ENCODE results near the gene GPRASP2.
"Not testable (repeated sequence)": the region's sequence is repeated elsewhere in the genome, so short reads cannot be mapped to it uniquely, and the experiment has no call there.

Gene GPRASP2

GRCh38 chrX:102712216-102712966, at the start of gene GPRASP2:
TSS of gene GPRASP2 (plus strand) at chrX:102712448. CDS start at chrX:102714870, 2,422 bp downstream.
- Histone ChIP-seq H3K27me3 (ENCODE audit: control insufficient read depth in 1 of 2, insufficient read depth in 2 of 2, low read length in 2 of 2) (no peaks in the 10 kb centered on the region), H3K9me3 (ENCODE audit: control insufficient read depth in 1 of 2, low read length in 2 of 2) (no peaks in the 10 kb centered on the region), H3K27ac (ENCODE audit: low read depth, low read length) (no peak within 1 kb of the TSS), H3K4me3 (ENCODE audit: low read depth in 1 of 2, low read length in 2 of 2) (peak within 1 kb of the TSS; percentile 64 to 73), H3K9ac (ENCODE audit: low read depth in 1 of 2, low read length in 2 of 2) (peak within 1 kb of the TSS; percentile 39 to 51), H3K36me3 (ENCODE audit: control insufficient read depth in 1 of 2, insufficient read depth in 2 of 2, low read length in 2 of 2) (no peaks in the 10 kb centered on the region), H3K4me1 (ENCODE audit: control insufficient read depth in 1 of 2, insufficient read depth in 2 of 2, low read length in 2 of 2) (peaks cover 0 to 3% of the 10 kb centered on the region in 2 donors)

GRCh38 chrX:102663820-102664219, 48.4 kb upstream of the GPRASP2 start:
- not testable (repeated sequence) for H3K9ac ChIP-seq (ENCODE audit: low read depth in 1 of 2, low read length in 2 of 2); H3K4me3 ChIP-seq (ENCODE audit: low read depth in 1 of 2, low read length in 2 of 2); H3K27me3 ChIP-seq (ENCODE audit: control insufficient read depth in 1 of 2, insufficient read depth in 2 of 2, low read length in 2 of 2); H3K27ac ChIP-seq (ENCODE audit: low read depth, low read length); H3K9me3 ChIP-seq (ENCODE audit: control insufficient read depth in 1 of 2, low read length in 2 of 2); H3K4me1 ChIP-seq (ENCODE audit: control insufficient read depth in 1 of 2, insufficient read depth in 2 of 2, low read length in 2 of 2); H3K36me3 ChIP-seq (ENCODE audit: control insufficient read depth in 1 of 2, insufficient read depth in 2 of 2, low read length in 2 of 2)

- H3K27me3 ChIP-seq (ENCODE audit: control insufficient read depth in 1 of 2, insufficient read depth in 2 of 2, low read length in 2 of 2); H3K4me1 ChIP-seq (ENCODE audit: control insufficient read depth in 1 of 2, insufficient read depth in 2 of 2, low read length in 2 of 2); H3K9ac ChIP-seq (ENCODE audit: low read depth in 1 of 2, low read length in 2 of 2); H3K4me3 ChIP-seq (ENCODE audit: low read depth in 1 of 2, low read length in 2 of 2); H3K9me3 ChIP-seq (ENCODE audit: control insufficient read depth in 1 of 2, low read length in 2 of 2); H3K27ac ChIP-seq (ENCODE audit: low read depth, low read length); H3K36me3 ChIP-seq (ENCODE audit: control insufficient read depth in 1 of 2, insufficient read depth in 2 of 2, low read length in 2 of 2): not testable (repeated sequence)
These were observed 45.2 kb upstream of the GPRASP2 start for GRCh38 chrX:102667034-102667433.

GRCh38 chrX:102669526-102669925, 42.7 kb upstream of the GPRASP2 start:
- Histone ChIP-seq H3K27me3 (ENCODE audit: control insufficient read depth in 1 of 2, insufficient read depth in 2 of 2, low read length in 2 of 2) (no peaks in the 10 kb centered on the region), H3K36me3 (ENCODE audit: control insufficient read depth in 1 of 2, insufficient read depth in 2 of 2, low read length in 2 of 2) (no peaks in the 10 kb centered on the region), H3K4me3 (ENCODE audit: low read depth in 1 of 2, low read length in 2 of 2) (no peak overlapping the region), H3K4me1 (ENCODE audit: control insufficient read depth in 1 of 2, insufficient read depth in 2 of 2, low read length in 2 of 2) (no peaks in the 10 kb centered on the region), H3K27ac (ENCODE audit: low read depth, low read length) (no peak overlapping the region), H3K9ac (ENCODE audit: low read depth in 1 of 2, low read length in 2 of 2) (no peak overlapping the region), H3K9me3 (ENCODE audit: control insufficient read depth in 1 of 2, low read length in 2 of 2) (no peaks in the 10 kb centered on the region)

GRCh38 chrX:102672856-102673255, 39.4 kb upstream of the GPRASP2 start:
- no peaks in the 10 kb centered on the region for H3K36me3 ChIP-seq (ENCODE audit: control insufficient read depth in 1 of 2, insufficient read depth in 2 of 2, low read length in 2 of 2)
- H3K4me1 ChIP-seq (ENCODE audit: control insufficient read depth in 1 of 2, insufficient read depth in 2 of 2, low read length in 2 of 2): no peaks in the 10 kb centered on the region
- no peaks in the 10 kb centered on the region for H3K9me3 ChIP-seq (ENCODE audit: control insufficient read depth in 1 of 2, low read length in 2 of 2)
- no peaks in the 10 kb centered on the region for H3K27me3 ChIP-seq (ENCODE audit: control insufficient read depth in 1 of 2, insufficient read depth in 2 of 2, low read length in 2 of 2)
- no peak overlapping the region for H3K27ac ChIP-seq (ENCODE audit: low read depth, low read length)
- no peak overlapping the region for H3K4me3 ChIP-seq (ENCODE audit: low read depth in 1 of 2, low read length in 2 of 2)
- no peak overlapping the region for H3K9ac ChIP-seq (ENCODE audit: low read depth in 1 of 2, low read length in 2 of 2)

GRCh38 chrX:102677479-102677878, 34.8 kb upstream of the GPRASP2 start:
- not testable (repeated sequence) for H3K27ac ChIP-seq (ENCODE audit: low read depth, low read length); H3K9ac ChIP-seq (ENCODE audit: low read depth in 1 of 2, low read length in 2 of 2); H3K36me3 ChIP-seq (ENCODE audit: control insufficient read depth in 1 of 2, insufficient read depth in 2 of 2, low read length in 2 of 2); H3K4me3 ChIP-seq (ENCODE audit: low read depth in 1 of 2, low read length in 2 of 2); H3K9me3 ChIP-seq (ENCODE audit: control insufficient read depth in 1 of 2, low read length in 2 of 2); H3K27me3 ChIP-seq (ENCODE audit: control insufficient read depth in 1 of 2, insufficient read depth in 2 of 2, low read length in 2 of 2); H3K4me1 ChIP-seq (ENCODE audit: control insufficient read depth in 1 of 2, insufficient read depth in 2 of 2, low read length in 2 of 2)

GRCh38 chrX:102684772-102685520, 27.3 kb upstream of the GPRASP2 start:
- H3K36me3 ChIP-seq (ENCODE audit: control insufficient read depth in 1 of 2, insufficient read depth in 2 of 2, low read length in 2 of 2): no peaks in the 10 kb centered on the region
- no peak overlapping the region for H3K9ac ChIP-seq (ENCODE audit: low read depth in 1 of 2, low read length in 2 of 2)
- H3K9me3 ChIP-seq (ENCODE audit: control insufficient read depth in 1 of 2, low read length in 2 of 2): peaks cover 4 to 6% of the 10 kb centered on the region in 2 donors
- H3K4me3 ChIP-seq (ENCODE audit: low read depth in 1 of 2, low read length in 2 of 2): no peak overlapping the region
- no peaks in the 10 kb centered on the region for H3K4me1 ChIP-seq (ENCODE audit: control insufficient read depth in 1 of 2, insufficient read depth in 2 of 2, low read length in 2 of 2)
- no peak overlapping the region for H3K27ac ChIP-seq (ENCODE audit: low read depth, low read length)
- no peaks in the 10 kb centered on the region for H3K27me3 ChIP-seq (ENCODE audit: control insufficient read depth in 1 of 2, insufficient read depth in 2 of 2, low read length in 2 of 2)

- Histone ChIP-seq H3K4me3 (ENCODE audit: low read depth in 1 of 2, low read length in 2 of 2) (no peak overlapping the region), H3K27ac (ENCODE audit: low read depth, low read length) (no peak overlapping the region), H3K4me1 (ENCODE audit: control insufficient read depth in 1 of 2, insufficient read depth in 2 of 2, low read length in 2 of 2) (no peaks in the 10 kb centered on the region), H3K36me3 (ENCODE audit: control insufficient read depth in 1 of 2, insufficient read depth in 2 of 2, low read length in 2 of 2) (no peaks in the 10 kb centered on the region), H3K27me3 (ENCODE audit: control insufficient read depth in 1 of 2, insufficient read depth in 2 of 2, low read length in 2 of 2) (no peaks in the 10 kb centered on the region), H3K9me3 (ENCODE audit: control insufficient read depth in 1 of 2, low read length in 2 of 2) (no peaks in the 10 kb centered on the region), H3K9ac (ENCODE audit: low read depth in 1 of 2, low read length in 2 of 2) (no peak overlapping the region)
These were observed 17.5 kb upstream of the GPRASP2 start for GRCh38 chrX:102694749-102695148.

GRCh38 chrX:102696306-102696705, 15.9 kb upstream of the GPRASP2 start:
- no peaks in the 10 kb centered on the region for H3K36me3 ChIP-seq (ENCODE audit: control insufficient read depth in 1 of 2, insufficient read depth in 2 of 2, low read length in 2 of 2)

GRCh38 chrX:102697494-102697893, 14.8 kb upstream of the GPRASP2 start:
- no peaks in the 10 kb centered on the region for H3K36me3 ChIP-seq (ENCODE audit: control insufficient read depth in 1 of 2, insufficient read depth in 2 of 2, low read length in 2 of 2)
- no peak overlapping the region for H3K27ac ChIP-seq (ENCODE audit: low read depth, low read length)

More at GRCh38 chrX:102696306-102696705, 15.9 kb upstream of the GPRASP2 start:
- Histone ChIP-seq H3K27ac (ENCODE audit: low read depth, low read length) (no peak overlapping the region), H3K27me3 (ENCODE audit: control insufficient read depth in 1 of 2, insufficient read depth in 2 of 2, low read length in 2 of 2) (no peaks in the 10 kb centered on the region), H3K9me3 (ENCODE audit: control insufficient read depth in 1 of 2, low read length in 2 of 2) (no peaks in the 10 kb centered on the region), H3K4me1 (ENCODE audit: control insufficient read depth in 1 of 2, insufficient read depth in 2 of 2, low read length in 2 of 2) (no peaks in the 10 kb centered on the region), H3K9ac (ENCODE audit: low read depth in 1 of 2, low read length in 2 of 2) (no peak overlapping the region), H3K4me3 (ENCODE audit: low read depth in 1 of 2, low read length in 2 of 2) (no peak overlapping the region)

More at GRCh38 chrX:102697494-102697893, 14.8 kb upstream of the GPRASP2 start:
- H3K9me3 ChIP-seq (ENCODE audit: control insufficient read depth in 1 of 2, low read length in 2 of 2): no peaks in the 10 kb centered on the region
- no peak overlapping the region for H3K9ac ChIP-seq (ENCODE audit: low read depth in 1 of 2, low read length in 2 of 2)
- no peak overlapping the region for H3K4me3 ChIP-seq (ENCODE audit: low read depth in 1 of 2, low read length in 2 of 2)
- H3K4me1 ChIP-seq (ENCODE audit: control insufficient read depth in 1 of 2, insufficient read depth in 2 of 2, low read length in 2 of 2): no peaks in the 10 kb centered on the region
- no peaks in the 10 kb centered on the region for H3K27me3 ChIP-seq (ENCODE audit: control insufficient read depth in 1 of 2, insufficient read depth in 2 of 2, low read length in 2 of 2)
